HG03439 (cell line): ENCODE measurements around the gene KCNQ1.

Source experiments
- ATAC-seq: cut with Tn5 transposase; IDR thresholded peaks from one replicate; pipeline ENCODE4 v1.9.1; 2021; ENCODE audit warnings: mild to moderate bottlenecking, moderate library complexity; ENCODE audit not compliant: unreplicated experiment

Gene KCNQ1

DNA sequence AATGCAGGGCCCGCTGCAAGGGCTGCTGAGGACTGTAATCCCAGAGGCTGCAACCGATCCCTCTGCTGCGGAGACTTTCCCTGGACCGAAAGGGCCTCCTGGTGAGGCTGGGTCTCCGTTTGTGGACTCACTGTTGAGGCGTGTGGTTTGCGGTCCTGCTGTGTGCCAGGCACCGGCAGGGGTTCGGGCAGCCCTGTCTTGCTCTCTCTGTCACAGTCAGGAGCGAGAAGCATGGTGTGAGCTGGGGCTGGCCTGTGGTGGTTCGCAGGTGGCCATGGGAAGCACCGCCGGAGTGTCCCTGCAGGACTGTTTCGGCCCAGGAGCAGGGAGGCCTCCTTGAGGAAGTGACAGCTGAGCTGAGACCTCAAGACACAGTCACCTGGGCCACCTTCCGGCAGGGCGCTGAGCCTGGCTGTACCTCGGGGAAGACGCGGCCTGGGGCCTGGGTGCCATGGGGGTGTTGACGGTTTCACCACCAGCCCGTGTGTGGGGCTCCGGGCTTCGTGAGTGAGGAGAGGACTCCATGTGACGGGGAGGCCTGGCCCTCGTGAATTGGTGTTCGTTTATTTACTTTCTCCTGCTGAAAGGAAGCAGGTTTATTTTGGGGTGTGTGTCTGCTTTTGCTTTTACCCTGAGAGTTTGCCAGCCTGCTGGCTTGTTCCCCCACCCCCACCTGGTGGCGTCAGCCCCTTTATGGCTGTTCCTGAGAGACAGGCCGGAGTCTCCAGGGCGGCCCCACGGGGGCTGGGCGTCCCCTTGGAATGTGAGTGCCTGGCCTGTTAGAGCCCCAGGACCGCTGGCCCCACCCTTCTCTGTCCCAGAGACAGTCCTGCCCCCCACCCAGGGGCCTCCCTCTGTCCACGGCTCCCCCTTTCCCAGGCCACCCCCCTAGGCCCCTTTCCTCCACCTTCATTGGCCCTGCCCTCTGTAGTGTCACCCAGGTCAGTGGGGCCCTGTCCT is 132.5 kb downstream of the KCNQ1 start:
- no peak for ATAC-seq

DNA sequence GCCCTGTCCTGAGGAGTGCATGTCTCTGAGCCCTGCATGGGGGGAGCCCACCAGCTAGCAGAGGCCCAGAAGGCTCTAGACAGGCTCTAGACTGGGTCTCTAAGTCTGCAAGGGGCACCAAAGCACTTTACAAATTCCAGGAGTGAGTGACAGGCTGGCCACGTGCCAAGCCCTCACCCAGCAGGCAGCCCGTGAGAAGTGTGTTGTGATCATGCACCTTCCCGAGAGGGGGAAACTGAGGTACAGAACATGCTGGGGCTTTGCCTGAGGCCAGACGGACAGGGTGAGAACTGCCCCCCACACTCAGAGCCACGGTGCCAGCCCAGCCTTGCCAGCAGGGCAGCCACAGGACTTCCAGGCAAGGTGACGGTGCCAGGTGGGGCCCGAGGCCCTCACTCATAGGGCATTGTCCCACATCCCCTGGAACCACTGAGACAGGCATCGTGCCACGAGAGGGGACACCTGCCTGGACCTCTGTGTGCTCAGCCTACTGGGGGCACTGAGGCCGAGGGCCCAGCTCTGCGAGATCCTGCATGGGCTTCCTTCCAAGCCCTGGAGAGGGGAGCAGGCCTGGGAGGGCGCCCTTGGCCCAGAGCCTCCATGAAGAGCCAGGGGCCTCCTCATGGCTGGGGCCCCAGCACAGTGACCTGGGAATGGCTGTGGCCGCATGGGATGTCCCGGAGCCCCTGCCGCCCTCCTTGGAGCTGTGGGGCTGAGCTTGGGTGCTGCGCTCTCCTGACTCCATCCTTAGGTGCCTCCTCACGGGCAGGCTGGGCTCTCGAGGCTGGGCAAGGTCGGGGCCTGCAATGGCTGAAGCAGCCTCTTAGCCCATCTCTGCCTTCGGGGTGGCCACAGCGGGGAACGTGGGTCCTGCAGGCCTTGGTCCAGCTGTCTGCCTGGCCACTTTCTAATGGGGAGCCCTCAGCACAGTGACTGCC is 133.5 kb downstream of the KCNQ1 start:
- ATAC-seq: no peak

DNA sequence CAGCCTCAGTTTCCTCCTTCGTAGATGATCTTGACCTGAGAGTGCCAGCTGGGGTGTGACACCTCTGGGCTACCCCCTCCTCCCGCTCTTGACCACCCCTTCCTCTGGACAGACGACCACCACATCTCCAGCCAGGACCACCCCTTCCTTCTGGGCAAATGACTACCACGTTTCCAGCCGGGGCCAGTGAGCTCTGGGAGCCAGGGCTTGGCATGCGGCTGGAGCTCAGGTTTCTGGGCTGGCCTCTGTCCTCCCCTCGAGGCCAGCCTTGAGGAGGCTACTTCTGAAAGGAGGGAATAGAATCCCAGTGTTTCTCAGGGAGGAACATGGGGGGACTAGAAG is 134.1 kb downstream of the KCNQ1 start:
- no peak for ATAC-seq

DNA sequence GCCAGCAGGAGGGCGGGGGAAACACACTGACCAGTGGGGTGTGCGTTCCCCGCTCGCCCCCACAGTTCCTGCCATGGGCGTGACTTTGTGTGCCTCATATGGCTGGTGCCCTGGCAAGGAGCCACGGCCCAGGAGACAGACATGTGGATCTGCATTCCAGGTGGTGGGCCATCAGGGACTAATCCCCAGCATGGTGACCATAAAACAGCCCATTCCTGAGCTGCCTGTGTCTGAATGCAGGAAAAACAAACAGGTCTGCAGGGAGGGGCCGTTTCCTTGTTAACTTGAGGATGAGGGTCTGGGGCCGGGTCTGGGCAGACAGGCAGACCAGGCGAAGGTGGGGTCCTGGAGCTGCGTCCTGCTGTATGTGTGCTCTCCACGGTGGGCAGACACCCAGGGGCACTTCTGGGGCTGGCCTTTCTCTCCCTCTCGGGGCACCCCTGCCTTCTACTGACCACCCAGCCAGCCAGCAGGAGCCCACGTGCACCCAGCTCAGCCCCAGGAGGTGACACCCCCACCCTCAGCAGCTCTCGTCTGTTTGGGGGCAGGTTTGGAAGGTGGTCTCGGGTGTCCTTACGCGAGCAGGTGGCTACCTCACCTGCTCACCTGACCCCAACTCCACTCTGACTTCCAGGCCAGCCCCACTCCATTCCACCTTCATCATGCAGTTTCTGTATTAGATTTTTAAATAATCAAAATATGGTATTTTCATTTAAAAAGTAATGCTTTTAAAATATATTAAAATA is 134.7 kb downstream of the KCNQ1 start:
- ATAC-seq: no peak

DNA sequence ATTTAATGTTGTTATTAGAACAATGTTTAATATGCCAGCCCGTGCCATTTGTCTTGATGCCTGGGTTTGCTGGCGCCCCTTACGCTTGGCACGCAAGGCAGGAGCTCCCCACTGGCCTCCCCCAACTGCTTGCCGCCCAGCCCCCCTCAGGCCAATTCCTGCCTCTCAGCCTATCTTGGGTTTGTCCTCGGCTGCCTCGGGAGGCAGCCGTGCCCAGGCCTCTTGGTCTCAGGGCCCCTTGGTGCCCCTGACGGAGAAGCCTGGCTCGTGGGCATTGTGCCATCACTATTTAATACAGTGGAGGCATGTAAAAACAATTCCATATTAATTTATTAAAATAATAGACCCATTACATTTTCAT is 135.2 kb downstream of the KCNQ1 start:
- ATAC-seq: no peak

DNA sequence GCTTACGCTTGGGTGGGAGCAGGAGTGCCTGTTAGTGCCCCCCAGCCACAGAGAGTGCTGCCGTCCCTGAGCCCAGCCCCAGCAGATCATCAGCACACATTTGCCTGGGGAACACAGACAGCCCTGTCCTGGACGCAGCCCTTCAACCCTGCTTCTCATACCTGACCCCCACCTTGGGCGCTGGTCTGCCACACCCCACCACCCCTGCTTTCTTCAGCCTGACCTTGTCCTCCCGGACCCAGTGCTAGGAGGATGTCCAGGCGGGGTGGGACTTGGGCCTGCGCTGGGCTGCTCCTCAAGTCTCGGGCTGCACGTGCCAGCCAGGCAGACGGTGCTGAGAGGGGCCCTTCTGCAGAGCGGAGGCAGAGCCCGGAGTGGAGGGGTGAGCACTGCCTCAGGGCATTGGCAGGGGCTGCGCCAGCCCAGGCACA is 135.8 kb downstream of the KCNQ1 start:
- no peak for ATAC-seq

DNA sequence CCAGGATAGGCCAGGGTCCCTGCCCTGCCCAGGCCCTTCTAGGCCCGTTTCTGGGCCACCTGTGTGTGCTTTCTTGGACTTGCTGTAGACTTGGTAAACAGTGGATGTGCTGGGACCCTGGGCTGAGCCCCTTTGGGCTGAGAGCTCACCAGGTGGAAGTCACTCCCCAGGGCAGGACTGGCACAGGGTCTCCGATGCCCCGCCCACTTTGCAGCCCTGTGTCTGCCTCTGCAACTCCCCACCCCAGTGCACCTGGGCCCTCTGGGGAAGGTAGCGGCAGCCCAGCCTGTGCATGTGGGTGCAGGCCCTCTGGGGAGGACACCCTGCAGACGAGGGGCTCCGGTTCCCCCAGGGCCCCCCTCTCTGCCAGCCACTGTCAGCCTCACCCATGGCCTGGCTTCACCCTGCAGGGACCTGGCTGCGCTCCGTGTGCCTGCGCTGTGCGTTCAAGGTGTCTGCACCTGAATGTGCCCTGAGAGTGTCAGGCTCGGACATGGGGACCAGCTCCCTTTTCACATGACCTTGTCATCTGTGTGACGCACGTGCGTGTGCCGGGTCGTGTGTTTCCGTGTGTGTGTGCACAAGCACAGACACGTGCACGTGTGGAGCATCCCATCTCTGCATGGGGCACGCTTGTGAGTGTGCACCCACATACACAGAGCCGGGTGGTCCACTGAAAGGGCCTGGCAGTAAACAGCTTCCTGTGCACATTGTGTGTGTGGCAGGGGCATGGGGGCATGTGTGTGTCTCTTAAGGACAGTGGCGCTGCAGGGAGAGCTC is 136.5 kb downstream of the KCNQ1 start:
- ATAC-seq: no peak

DNA sequence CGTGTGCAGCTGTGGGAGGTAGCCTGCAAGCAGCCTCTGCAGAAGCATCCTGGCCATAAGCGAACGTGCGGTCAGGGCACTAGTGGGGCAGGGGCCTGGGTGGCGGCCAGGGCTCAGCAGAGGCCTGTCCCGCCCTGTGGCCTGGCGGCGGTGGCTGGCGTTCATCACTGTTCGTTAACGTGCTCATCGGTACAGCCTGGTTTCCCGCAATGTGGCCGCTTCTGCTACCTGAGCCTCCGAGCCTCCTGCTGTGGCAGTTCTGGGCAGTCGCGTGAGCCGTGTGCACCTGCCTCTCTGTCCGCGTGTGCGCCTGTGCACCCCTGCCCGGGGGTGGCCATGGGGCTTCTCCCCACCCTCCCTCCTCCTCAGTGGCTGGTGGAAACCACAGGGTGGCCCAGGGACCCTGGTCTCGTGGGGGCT is 137.1 kb downstream of the KCNQ1 start:
- no peak for ATAC-seq

DNA sequence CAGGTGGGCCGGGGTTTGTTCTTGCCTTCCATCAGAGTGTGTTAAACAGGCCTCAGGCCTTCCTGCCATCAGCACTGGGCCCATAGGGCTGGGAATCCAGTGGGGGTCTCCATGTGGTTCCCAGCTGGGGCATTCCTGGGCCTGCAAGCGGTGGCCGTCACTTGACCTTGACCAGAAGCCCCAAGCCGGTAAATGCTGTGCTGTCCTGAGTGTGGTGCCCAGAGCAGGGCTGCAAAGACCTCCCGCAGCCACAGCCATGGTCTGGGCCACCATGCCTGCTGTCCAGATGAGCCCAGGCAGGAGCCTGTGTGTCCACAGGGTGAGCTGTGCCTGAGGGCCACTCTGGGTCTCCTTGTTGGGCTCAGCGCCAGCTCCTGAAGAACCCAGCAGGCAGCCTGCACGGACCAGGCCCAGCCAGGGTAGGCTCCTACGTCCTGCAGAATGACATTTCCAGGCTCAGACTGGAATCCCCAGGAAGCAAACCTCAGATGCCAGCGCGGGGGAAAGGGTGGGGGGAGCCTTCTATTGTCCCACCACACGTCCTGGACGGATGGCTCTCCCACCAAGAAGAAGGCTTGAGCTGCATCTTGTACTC is 137.6 kb downstream of the KCNQ1 start:
- ATAC-seq: no peak

DNA sequence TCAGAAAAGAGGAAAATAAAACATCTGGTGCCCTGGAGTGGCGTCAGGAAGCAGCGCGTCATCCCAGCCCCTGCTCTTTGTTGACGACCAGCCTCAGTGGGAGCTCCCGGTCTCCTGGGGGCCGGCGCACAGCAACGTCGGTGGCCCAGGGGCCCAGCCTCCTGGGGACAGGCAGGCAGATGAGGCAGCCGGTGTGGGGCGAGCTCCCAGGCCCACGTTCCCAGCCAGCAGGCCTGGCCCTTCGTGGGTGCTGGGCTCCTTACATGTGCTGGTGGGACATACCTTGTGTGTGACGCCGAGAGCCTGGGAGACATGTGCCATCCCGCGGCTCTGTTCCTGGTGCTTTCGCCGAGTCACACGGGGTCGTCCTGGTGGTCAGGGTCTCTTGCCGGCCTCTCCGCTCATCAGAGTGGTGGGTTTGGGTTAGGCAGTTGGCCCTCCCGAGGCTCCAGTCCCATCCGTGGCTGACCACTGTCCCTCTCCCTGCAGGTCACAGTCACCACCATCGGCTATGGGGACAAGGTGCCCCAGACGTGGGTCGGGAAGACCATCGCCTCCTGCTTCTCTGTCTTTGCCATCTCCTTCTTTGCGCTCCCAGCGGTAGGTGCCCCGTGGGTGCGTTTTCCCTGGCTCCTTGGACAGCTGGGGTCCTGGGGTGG is 138.3 kb downstream of the KCNQ1 start:
- no peak for ATAC-seq

DNA sequence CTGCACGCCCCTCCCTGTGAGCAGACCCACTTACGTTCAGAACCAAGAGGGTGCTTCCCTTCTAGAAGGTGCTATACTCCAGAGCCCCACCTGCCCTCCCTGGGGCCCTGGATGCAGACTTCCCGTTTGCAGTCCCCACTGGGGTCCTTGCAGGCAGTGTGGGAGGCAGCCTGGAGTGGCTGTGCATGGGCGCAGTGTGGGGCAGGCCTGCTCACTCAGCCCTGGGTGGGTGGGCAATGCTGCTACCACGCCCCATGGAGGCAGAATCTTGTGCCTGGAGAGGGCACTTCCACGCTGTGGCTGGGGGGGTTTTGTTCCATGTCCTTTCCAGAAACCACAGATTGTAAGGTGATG is 138.8 kb downstream of the KCNQ1 start:
- ATAC-seq: no peak

DNA sequence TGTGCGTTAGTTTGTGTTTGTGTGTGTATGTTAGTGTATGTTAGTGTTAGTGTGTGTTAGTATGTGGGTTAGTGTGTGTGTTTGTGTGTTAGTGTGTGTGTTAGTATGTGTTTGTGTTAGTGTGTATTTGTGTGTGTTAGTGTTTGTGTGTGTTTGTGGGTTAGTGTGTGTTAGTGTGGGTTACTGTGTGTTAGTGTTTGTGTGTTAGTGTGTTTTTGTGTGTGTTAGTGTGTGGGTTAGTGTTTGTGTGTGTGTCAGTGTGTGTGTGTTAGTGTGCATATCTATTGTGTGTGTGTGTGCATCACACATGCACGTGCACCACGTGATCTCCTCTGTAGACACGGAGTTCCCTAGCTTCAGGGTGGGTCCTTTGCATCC is 139.6 kb downstream of the KCNQ1 start:
- ATAC-seq: no peak

DNA sequence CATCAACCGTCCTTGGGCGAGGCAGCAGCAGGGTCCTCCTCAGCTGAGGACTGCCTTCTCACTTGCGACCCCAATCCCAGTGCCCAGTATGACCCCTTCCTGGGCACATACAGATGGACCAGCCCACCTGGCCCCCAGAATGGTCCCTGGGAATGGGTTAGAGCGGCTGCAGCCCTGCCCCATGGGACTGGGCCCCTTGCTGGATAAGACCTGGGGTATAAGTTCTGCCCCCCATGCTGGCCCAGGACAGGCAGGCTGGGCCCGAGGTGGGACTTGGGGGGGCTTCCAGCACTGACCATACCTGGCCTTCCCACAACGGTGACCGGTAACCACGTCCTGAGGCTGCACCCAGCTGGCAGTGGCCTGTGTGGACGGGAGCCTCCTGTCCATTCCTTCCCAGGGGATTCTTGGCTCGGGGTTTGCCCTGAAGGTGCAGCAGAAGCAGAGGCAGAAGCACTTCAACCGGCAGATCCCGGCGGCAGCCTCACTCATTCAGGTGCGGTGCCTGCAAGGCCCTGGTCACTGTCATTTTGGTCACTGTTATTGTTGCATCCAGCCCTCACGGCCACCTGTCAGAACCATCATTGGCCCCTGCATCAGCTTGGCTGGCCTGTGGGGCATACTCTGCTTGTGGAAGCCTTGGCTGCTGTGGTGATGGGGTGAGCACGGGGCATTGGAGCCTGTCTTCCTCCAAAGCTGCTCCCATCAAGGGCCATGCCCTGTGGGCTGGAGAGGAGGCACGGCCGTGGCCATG is 140.2 kb downstream of the KCNQ1 start:
- no peak for ATAC-seq

DNA sequence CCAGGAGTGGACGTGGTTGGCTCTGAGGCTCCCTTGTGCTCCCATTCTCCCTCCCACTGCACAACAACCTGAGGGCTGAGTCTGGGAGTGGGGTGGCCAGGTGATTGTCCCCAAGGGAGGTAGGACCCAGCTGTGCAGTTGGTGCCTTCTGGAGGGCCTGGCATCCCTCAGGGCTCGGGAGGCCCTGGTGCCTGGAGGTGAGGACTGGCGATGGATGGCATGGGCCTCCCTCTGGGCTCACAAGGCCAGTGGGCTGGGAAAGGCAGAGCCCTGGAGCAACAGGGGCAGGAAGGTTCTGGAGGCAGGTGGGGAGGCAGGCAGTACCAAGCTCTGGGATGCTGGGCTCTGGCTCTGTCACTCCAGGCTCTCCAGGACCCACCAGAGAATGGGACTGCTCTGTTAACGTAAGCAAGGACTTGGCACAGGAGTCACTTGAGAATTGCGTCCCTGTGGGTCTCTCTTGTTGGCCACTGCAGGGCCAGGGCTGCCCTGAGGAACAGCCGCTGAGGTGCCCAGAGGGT is 140.8 kb downstream of the KCNQ1 start:
- no peak for ATAC-seq

DNA sequence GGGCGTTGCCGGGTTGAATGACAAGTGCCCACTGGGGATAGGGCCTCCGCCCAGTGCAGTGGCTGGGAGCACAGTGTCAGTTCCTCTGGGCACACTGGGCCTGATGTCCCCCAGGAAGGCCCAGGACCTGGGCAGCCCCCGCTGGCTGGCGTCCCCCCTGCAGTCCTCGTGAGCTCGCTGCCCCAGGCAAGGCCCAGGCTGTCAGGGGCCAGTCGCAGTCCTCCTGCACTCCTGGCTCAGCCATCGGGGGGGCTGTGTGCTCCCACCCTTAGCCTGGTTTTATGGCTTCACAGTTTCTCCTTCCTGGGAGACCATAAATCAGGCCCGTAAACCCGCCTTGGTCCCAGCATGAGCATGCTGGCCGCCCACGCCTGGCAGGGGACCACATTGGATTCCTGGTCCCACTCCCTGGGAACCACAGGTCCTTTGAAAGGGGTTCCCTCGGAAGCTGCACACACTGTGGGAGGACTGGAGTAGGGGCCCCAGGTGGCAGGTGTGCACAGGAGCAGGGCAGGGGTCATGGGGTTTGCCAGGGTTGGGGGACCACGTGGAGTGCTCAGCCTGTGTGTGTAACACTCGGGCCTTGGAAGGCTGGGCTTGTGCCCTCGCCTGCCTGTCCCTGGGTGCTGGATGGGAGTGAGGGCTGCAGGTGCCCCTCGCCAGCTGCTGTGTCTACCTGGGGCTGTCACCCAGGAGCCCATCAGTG is 141.4 kb downstream of the KCNQ1 start:
- no peak for ATAC-seq

DNA sequence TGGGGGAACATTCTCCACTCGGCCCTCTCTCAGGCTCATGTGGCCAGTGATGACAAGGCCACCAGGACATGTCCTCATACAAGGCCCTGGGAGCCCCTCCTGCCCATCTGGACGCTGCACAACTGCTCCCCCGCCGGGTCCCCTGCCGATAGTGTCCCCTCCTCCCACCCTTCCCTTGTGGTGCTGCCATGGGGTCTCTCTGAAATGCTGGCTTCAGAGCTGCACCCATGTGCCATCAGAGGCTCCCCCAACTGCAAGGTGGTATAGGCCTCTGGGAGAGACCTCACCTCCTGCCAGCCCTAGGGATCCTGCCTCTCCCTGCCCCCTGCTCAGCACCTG is 142.0 kb downstream of the KCNQ1 start:
- no peak for ATAC-seq

DNA sequence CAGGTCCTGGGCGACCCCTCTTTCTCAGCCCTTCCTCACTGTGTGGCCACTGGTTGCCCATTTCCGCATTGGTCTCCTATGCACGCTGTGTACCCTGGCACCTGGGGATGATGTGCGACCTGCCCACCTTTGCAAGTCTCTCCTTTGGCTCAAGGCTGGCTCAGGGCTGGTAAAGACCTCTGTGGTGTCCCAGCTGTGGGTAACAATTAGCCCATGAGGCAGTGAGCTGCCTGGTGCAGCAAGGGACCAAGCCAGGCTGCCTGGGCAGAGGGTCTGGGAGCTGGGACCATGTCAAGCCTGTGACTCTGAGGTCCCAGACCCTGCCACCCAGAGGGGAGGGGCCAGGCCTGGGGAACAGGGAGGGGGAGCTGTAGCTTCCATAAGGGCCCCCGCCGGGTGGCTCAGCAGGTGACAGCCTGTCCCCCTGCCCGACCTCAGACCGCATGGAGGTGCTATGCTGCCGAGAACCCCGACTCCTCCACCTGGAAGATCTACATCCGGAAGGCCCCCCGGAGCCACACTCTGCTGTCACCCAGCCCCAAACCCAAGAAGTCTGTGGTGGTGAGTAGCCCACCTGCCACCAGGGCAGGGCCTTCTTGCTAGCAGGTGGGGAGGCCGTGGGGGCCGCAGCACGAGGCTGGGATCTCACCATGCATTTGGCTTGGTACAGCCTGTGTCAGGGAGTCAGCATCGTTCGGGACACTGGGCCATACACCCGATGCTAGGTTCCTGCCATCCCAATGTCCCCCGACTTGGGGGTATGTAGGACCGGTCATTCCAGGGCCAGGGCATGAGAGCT is 142.5 kb downstream of the KCNQ1 start:
- ATAC-seq: no peak
